ENCODE results near the gene HDAC9.

The HDAC9 gene

GRCh38 chr7:18858232-18858631, 362.7 kb downstream of the HDAC9 start:
- H3K36me3 ChIP-seq (ENCODE audit: control insufficient read depth in 2 of 2, insufficient read depth in 1 of 2, low read length in 2 of 2) = no peaks in the 10 kb centered on the region
- H3K27ac ChIP-seq (ENCODE audit: extremely low read depth, low read depth, low read length) = no peak overlapping the region
- CTCF ChIA-PET = no interaction called here
- TF ChIP-seq ZNF184 (tag by site-specific recombination; IDR thresholded peaks at IDR 0.05) (no peak), MZF1 (tag by site-specific recombination; IDR thresholded peaks at IDR 0.05; ENCODE audit: borderline replicate concordance) (peak; percentile 49; the same call in 1 of the 2 replicates)
- H3K9me3 ChIP-seq (ENCODE audit: control insufficient read depth, insufficient read depth, low read depth, low read length) = no peaks in the 10 kb centered on the region
- no peak overlapping the region for H3K4me3 ChIP-seq (ENCODE audit: low read depth, low read length)
- POLR2A ChIA-PET = no interaction called here
- H3K4me1 ChIP-seq (ENCODE audit: control insufficient read depth, insufficient read depth, low read length) = no peaks in the 10 kb centered on the region

GRCh38 chr7:18859318-18859717, 363.8 kb downstream of the HDAC9 start:
- Histone ChIP-seq H3K4me1 (ENCODE audit: control insufficient read depth, insufficient read depth, low read length) (no peaks in the 10 kb centered on the region), H3K9me3 (ENCODE audit: control insufficient read depth, insufficient read depth, low read depth, low read length) (no peaks in the 10 kb centered on the region), H3K4me3 (ENCODE audit: low read depth, low read length) (no peak overlapping the region), H3K36me3 (ENCODE audit: control insufficient read depth in 2 of 2, insufficient read depth in 1 of 2, low read length in 2 of 2) (no peaks in the 10 kb centered on the region), H3K27ac (ENCODE audit: extremely low read depth, low read depth, low read length) (no peak overlapping the region)
- no peak for TF ChIP-seq ZNF501 (tag by site-specific recombination; IDR thresholded peaks at IDR 0.05)
- no peak for TF ChIP-seq ZNF24 (tag by site-specific recombination; IDR thresholded peaks at IDR 0.05)
- no peak for TF ChIP-seq EGR2 (tag by site-specific recombination; IDR thresholded peaks at IDR 0.05; ENCODE audit: low read depth)
- no peak for TF ChIP-seq ZNF621 (tag by site-specific recombination; IDR thresholded peaks at IDR 0.05)
- no peak for TF ChIP-seq ZNF398 (tag by site-specific recombination; IDR thresholded peaks at IDR 0.05)
- CTCF ChIA-PET = interaction anchor here (0.6 kb wide), 1 partner anchor 15 kb away, joined by 4 read pairs; no protein-coding TSS in a partner anchor
- POLR2A ChIA-PET = no interaction called here

- no peak overlapping the region for H3K27ac ChIP-seq (ENCODE audit: extremely low read depth, low read depth, low read length)
- H3K36me3 ChIP-seq (ENCODE audit: control insufficient read depth in 2 of 2, insufficient read depth in 1 of 2, low read length in 2 of 2) = no peaks in the 10 kb centered on the region
- ChIA-PET CTCF (no interaction called here), POLR2A (no interaction called here)
- no peaks in the 10 kb centered on the region for H3K4me1 ChIP-seq (ENCODE audit: control insufficient read depth, insufficient read depth, low read length)
- no peak overlapping the region for H3K4me3 ChIP-seq (ENCODE audit: low read depth, low read length)
- no peak for TF ChIP-seq ZBTB1 (tag by site-specific recombination; IDR thresholded peaks at IDR 0.05)
- TF ChIP-seq ZNF112 (tag by site-specific recombination; IDR thresholded peaks at IDR 0.05) = no peak
- TF ChIP-seq ZNF146 (tag by site-specific recombination; IDR thresholded peaks at IDR 0.05) = no peak
- no peak for TF ChIP-seq ZNF600 (tag by site-specific recombination; IDR thresholded peaks at IDR 0.05)
- TF ChIP-seq ZBTB17 (tag by site-specific recombination; IDR thresholded peaks at IDR 0.05) = no peak
- TF ChIP-seq ZBTB48 (tag by site-specific recombination; IDR thresholded peaks at IDR 0.05) = no peak
- H3K9me3 ChIP-seq (ENCODE audit: control insufficient read depth, insufficient read depth, low read depth, low read length) = no peaks in the 10 kb centered on the region
Observed at GRCh38 chr7:18860221-18860620, 364.7 kb downstream of the HDAC9 start.

GRCh38 chr7:18861514-18862118, 366.1 kb downstream of the HDAC9 start:
- Histone ChIP-seq H3K4me3 (ENCODE audit: low read depth, low read length) (no peak overlapping the region), H3K4me1 (ENCODE audit: control insufficient read depth, insufficient read depth, low read length) (no peaks in the 10 kb centered on the region), H3K27ac (ENCODE audit: extremely low read depth, low read depth, low read length) (no peak overlapping the region), H3K9me3 (ENCODE audit: control insufficient read depth, insufficient read depth, low read depth, low read length) (no peaks in the 10 kb centered on the region), H3K36me3 (ENCODE audit: control insufficient read depth in 2 of 2, insufficient read depth in 1 of 2, low read length in 2 of 2) (no peaks in the 10 kb centered on the region)
- POLR2A ChIA-PET = no interaction called here
- CTCF ChIA-PET = interaction anchor here (0.9 to 1.1 kb wide), 2 partner anchors 12 to 581 kb away, joined by 3 to 5 read pairs; no protein-coding TSS in a partner anchor
- TF ChIP-seq HIC1 (tag by site-specific recombination; IDR thresholded peaks at IDR 0.05) = no peak
- no peak for TF ChIP-seq KLF7 (tag by site-specific recombination; IDR thresholded peaks at IDR 0.05; ENCODE audit: borderline replicate concordance)
- no peak for TF ChIP-seq ZNF341 (tag by site-specific recombination; IDR thresholded peaks at IDR 0.05; ENCODE audit: low read depth)
- TF ChIP-seq PRDM1 (tag by site-specific recombination; IDR thresholded peaks at IDR 0.05) = no peak
- no peak for TF ChIP-seq ZNF548 (tag by site-specific recombination; IDR thresholded peaks at IDR 0.05)
- no peak for TF ChIP-seq SP3 (tag by site-specific recombination; IDR thresholded peaks at IDR 0.05)
- no peak for TF ChIP-seq PATZ1 (tag by site-specific recombination; IDR thresholded peaks at IDR 0.05)
- no peak for TF ChIP-seq ZNF792 (tag by site-specific recombination; IDR thresholded peaks at IDR 0.05)
- no peak for TF ChIP-seq ZBTB20 (tag by site-specific recombination; IDR thresholded peaks at IDR 0.05)
